SK-N-SH (cell line): Measurements from ENCODE around the gene CRAT. TPM values are rescaled to one million over a fixed set of nuclear protein-coding genes. Genes with fewer than 3 reads are reported as not detected.

ENCODE experiments used
- CTCF ChIA-PET: fragments of 300-600, 350-600 bp; formaldehyde crosslinking; extraction: SDS; loops from one replicate; lab custom pipeline; 2021; lab: Yijun Ruan, JAX
- POLR2A ChIA-PET: fragments of 350-600 bp; sonication (Branson Sonifier 250); formaldehyde crosslinking; extraction: SDS; loops from one replicate; lab custom pipeline; 2020; ENCODE audit warnings: antibody characterized with exemption, inconsistent platforms; lab: Yijun Ruan, JAX
- DNase-seq: peaks from one replicate; pipeline ENCODE4 v3.0.0; 2012
- H2AFZ ChIP-seq: fragments of 200-600 bp; sonication (generic); 2 replicates; pipeline ENCODE4 v1.8.1; 2016; ENCODE audit warnings: antibody characterized with exemption, mild to moderate bottlenecking, low read depth
- H3F3A ChIP-seq: fragments of 200-600 bp; sonication (generic); replicated peaks from 2 replicates; pipeline ENCODE3; 2016; ENCODE audit warnings: antibody characterized with exemption, mild to moderate bottlenecking; ENCODE audit not compliant: insufficient read depth
- H3K27ac ChIP-seq, 2 experiments: fragments of 200-500 bp in 1 of 2; fragments of 200-600 bp in 1 of 2; sonication (Bioruptor generic) in 1 of 2; sonication (generic), shearing (Covaris generic) in 1 of 2; 2 replicates each; pipeline versions ENCODE4 v1.5.1 to v1.6.1; 2014 to 2016; ENCODE audit warnings: low read depth in 2 of 2, inconsistent platforms in 1 of 2, low read length in 1 of 2, mild to moderate bottlenecking in 1 of 2, mixed read lengths in 1 of 2
- H3K27me3 ChIP-seq: fragments of 200-600 bp; sonication (generic), shearing (Covaris generic); 2 replicates; pipeline ENCODE4 v1.6.1; 2016; ENCODE audit warnings: mixed run types; ENCODE audit not compliant: insufficient read depth
- H3K36me3 ChIP-seq, 2 experiments: fragments of 200-500 bp in 1 of 2; fragments of 200-600 bp in 1 of 2; sonication (Bioruptor generic) in 1 of 2; sonication (generic) in 1 of 2; replicated peaks in 1 of 2; 2 replicates each; pipeline versions ENCODE3 to v1.5.1; 2014 to 2016; ENCODE audit warnings: low read length in 1 of 2, mild to moderate bottlenecking in 1 of 2; ENCODE audit not compliant: insufficient read depth in 2 of 2, control insufficient read depth in 1 of 2
- H3K4me1 ChIP-seq, 2 experiments: fragments of 200-500 bp in 1 of 2; fragments of 200-600 bp in 1 of 2; sonication (Bioruptor generic) in 1 of 2; sonication (generic), shearing (Covaris generic) in 1 of 2; 2 replicates each; pipeline versions ENCODE4 v1.5.1 to v1.6.1; 2014 to 2016; ENCODE audit warnings: low read depth in 1 of 2, low read length in 1 of 2, mixed run types in 1 of 2; ENCODE audit not compliant: insufficient read depth in 2 of 2, control insufficient read depth in 1 of 2
- H3K4me2 ChIP-seq: fragments of 200-600 bp; sonication (generic), shearing (Covaris generic); 2 replicates; pipeline ENCODE4 v1.6.1; 2017; ENCODE audit warnings: mixed run types
- H3K4me3 ChIP-seq, 2 experiments: fragments of 200-500 bp in 1 of 2; fragments of 200-600 bp in 1 of 2; sonication (Bioruptor generic) in 1 of 2; sonication (generic), shearing (Covaris generic) in 1 of 2; 2 replicates each; pipeline versions ENCODE4 v1.5.1 to v1.8.1; 2014 to 2016; ENCODE audit warnings: low read depth in 2 of 2, inconsistent platforms in 1 of 2, low read length in 1 of 2, mild to moderate bottlenecking in 1 of 2, mixed read lengths in 1 of 2, moderate library complexity in 1 of 2
- H3K79me2 ChIP-seq: fragments of 200-600 bp; sonication (generic); 2 replicates; pipeline ENCODE4 v1.8.1; 2017; ENCODE audit warnings: mild to moderate bottlenecking; ENCODE audit not compliant: insufficient read depth
- H3K9ac ChIP-seq: fragments of 200-600 bp; sonication (generic); 2 replicates; pipeline ENCODE4 v1.6.1; 2017; ENCODE audit warnings: mixed run types
- H3K9me2 ChIP-seq: fragments of 200-600 bp; sonication (generic); 2 replicates; pipeline ENCODE4 v1.6.1; 2017; ENCODE audit warnings: mixed run types
- H3K9me3 ChIP-seq: fragments of 200-600 bp; sonication (generic); 2 replicates; pipeline ENCODE4 v1.6.1; 2017; ENCODE audit warnings: mixed run types, mild to moderate bottlenecking, moderate library complexity
- H4K20me1 ChIP-seq: fragments of 200-600 bp; sonication (generic); 2 replicates; pipeline ENCODE4 v1.6.1; 2017; ENCODE audit warnings: mild to moderate bottlenecking, mixed run types; ENCODE audit not compliant: insufficient read depth
- CTCF ChIP-seq: fragments of 200-600 bp; sonication (generic); IDR thresholded peaks from 2 replicates; pipeline ENCODE4 v1.6.1; 2017; ENCODE audit warnings: antibody characterized with exemption, mild to moderate bottlenecking, moderate library complexity
- EP300 ChIP-seq, 2 experiments: IDR thresholded peaks; 2 replicates each; pipeline versions ENCODE4 v1.4.0 to v1.6.1; 2012; ENCODE audit warnings: borderline replicate concordance in 1 of 2, low read depth in 1 of 2, low read length in 1 of 2
- EZH2phosphoT487 ChIP-seq: fragments of 200-600 bp; sonication (generic); IDR thresholded peaks from 2 replicates; pipeline ENCODE4 v1.6.1; 2017; ENCODE audit warnings: low read depth, mixed run types, mild to moderate bottlenecking, antibody characterized with exemption, moderate library complexity, borderline replicate concordance
- FOSL2 ChIP-seq: IDR thresholded peaks from 2 replicates; pipeline ENCODE4 v1.4.0; 2012; ENCODE audit warnings: low read depth, mild to moderate bottlenecking, moderate library complexity, borderline replicate concordance
- FOXJ3 ChIP-seq: sonication (generic); formaldehyde crosslinking; IDR thresholded peaks from 2 replicates; pipeline ENCODE4 v1.5.1; 2020; ENCODE audit warnings: mild to moderate bottlenecking, missing genetic modification reagents
- FOXM1 ChIP-seq: IDR thresholded peaks from 2 replicates; pipeline ENCODE4 v1.4.0; 2012; ENCODE audit warnings: low read depth, mild to moderate bottlenecking
- GABPA ChIP-seq: IDR thresholded peaks from 2 replicates; pipeline ENCODE4 v1.4.0; 2012; ENCODE audit warnings: low read depth, mild to moderate bottlenecking
- GATA2 ChIP-seq: sonication (generic); formaldehyde crosslinking; IDR thresholded peaks from 2 replicates; pipeline ENCODE4 v1.5.0; 2020; ENCODE audit warnings: mild to moderate bottlenecking, missing genetic modification reagents
- IRF3 ChIP-seq: fragments of 150-350 bp; IDR thresholded peaks from 2 replicates; pipeline ENCODE4 v1.6.1; 2016; ENCODE audit warnings: mild to moderate bottlenecking, low read depth, low read length
- JUND ChIP-seq: IDR thresholded peaks from 2 replicates; pipeline ENCODE4 v1.4.0; 2012
- MEF2A ChIP-seq: IDR thresholded peaks from 2 replicates; pipeline ENCODE4 v1.4.0; 2012; ENCODE audit warnings: low read depth, borderline replicate concordance
- NFIC ChIP-seq: IDR thresholded peaks from 2 replicates; pipeline ENCODE4 v1.4.0; 2012; ENCODE audit warnings: borderline replicate concordance
- RAD21 ChIP-seq: IDR thresholded peaks from 2 replicates; pipeline ENCODE4 v1.6.1; 2012; ENCODE audit warnings: mild to moderate bottlenecking, low read length
- RCOR1 ChIP-seq: fragments of 150-350 bp; IDR thresholded peaks from 2 replicates; pipeline ENCODE4 v1.6.1; 2017; ENCODE audit warnings: antibody characterized with exemption, low read length
- RFX5 ChIP-seq: IDR thresholded peaks from 2 replicates; pipeline ENCODE4 v1.6.1; 2012; ENCODE audit warnings: mild to moderate bottlenecking, improper control_type of control experiment, low read length
- RXRA ChIP-seq: IDR thresholded peaks from 2 replicates; pipeline ENCODE4 v1.4.0; 2012; ENCODE audit warnings: low read depth, mild to moderate bottlenecking, borderline replicate concordance
- SIN3A ChIP-seq: IDR thresholded peaks from 2 replicates; pipeline ENCODE4 v1.6.1; 2012; ENCODE audit warnings: low read depth, mild to moderate bottlenecking, low read length, moderate library complexity, borderline replicate concordance
- SMC3 ChIP-seq: IDR thresholded peaks from 2 replicates; pipeline ENCODE4 v1.6.1; 2012; ENCODE audit warnings: low read depth, low read length, improper control_type of control experiment
- TAF1 ChIP-seq: IDR thresholded peaks from 2 replicates; pipeline ENCODE4 v1.6.1; 2012; ENCODE audit warnings: low read depth, mild to moderate bottlenecking, low read length, moderate library complexity, borderline replicate concordance
- TEAD4 ChIP-seq: IDR thresholded peaks from 2 replicates; pipeline ENCODE4 v1.4.0; 2012; ENCODE audit warnings: mild to moderate bottlenecking, borderline replicate concordance; ENCODE audit not compliant: insufficient read depth
- USF1 ChIP-seq: IDR thresholded peaks from 2 replicates; pipeline ENCODE4 v1.4.0; 2012; ENCODE audit warnings: low read depth, borderline replicate concordance
- ZBTB33 ChIP-seq: IDR thresholded peaks from 2 replicates; pipeline ENCODE4 v1.4.0; 2012; ENCODE audit warnings: low read depth, borderline replicate concordance
- WGBS: methylation state at CpG from one replicate; pipeline ENCODE4 v1.1.6; 2017; ENCODE audit warnings: low lambda C conversion rate; 5-methylcytosine and 5-hydroxymethylcytosine counted together
- polyA plus RNA-seq, 3 experiments: library from polyadenylated mRNA; depleted of rRNA; stranded (reverse); fragments of >200 nt; gene quantifications; 2 replicates each; pipeline ENCODE4 v1.2.3, GENCODE V29; 2012
- TF ChIP-seq, protein P1 (sequence below): IDR thresholded peaks from 2 replicates; pipeline ENCODE4 v1.6.1; 2012; ENCODE audit warnings: mild to moderate bottlenecking, low read depth, low read length, moderate library complexity
- TF ChIP-seq, protein P2 (sequence below): IDR thresholded peaks from 2 replicates; pipeline ENCODE4 v1.4.0; 2012; ENCODE audit warnings: low read depth

The CRAT gene
- polyA plus RNA-seq, 1 of the 3 experiments (the other 2 are of a cell fraction): 44.5 TPM

DNA sequence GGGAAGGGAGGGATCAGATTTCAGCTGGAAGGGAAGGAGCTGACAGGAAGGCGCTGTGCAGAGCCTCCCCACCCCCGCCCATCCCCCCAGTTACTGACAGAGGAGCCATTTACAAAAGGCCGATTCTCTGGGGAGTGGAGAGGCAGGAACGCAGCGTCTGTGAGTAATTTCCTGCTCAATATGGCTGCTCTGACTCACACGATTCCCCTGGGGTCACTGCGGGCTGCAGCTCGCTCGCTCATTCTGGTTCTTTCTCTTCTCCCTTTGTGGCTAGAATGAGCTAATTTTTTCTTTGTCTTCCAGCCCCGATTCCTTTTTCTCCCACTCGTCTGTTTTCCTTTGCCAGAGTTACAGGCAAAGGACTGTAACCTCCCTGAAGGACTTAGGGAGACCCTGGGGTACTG is 29.4 kb upstream of the CRAT start:
- peak overlapping the region; percentile 50 to 53 for H3K4me3 ChIP-seq
- H3K27ac ChIP-seq: peak overlapping the region; percentile 99 to 100
- peak; percentile 75 for DNase-seq
- H3K9ac ChIP-seq: peak overlapping the region; percentile 99
- POLR2A ChIA-PET: interaction anchor here (0.6 to 2.0 kb wide), 4 partner anchors 22 to 486 kb away, joined by 3 to 7 read pairs (median 4); partner anchors contain the start of gene NTMT1
- H2AFZ ChIP-seq: no peak overlapping the region
- peaks cover 33 to 36% of the 10 kb centered on the region in 2 experiments for H3K36me3 ChIP-seq
- peaks cover 34% of the 10 kb centered on the region for H3F3A ChIP-seq
- CTCF ChIA-PET: interaction anchor here (0.7 to 10.9 kb wide), 24 partner anchors 11 to 905 kb away, joined by 3 to 235 read pairs (median 4); partner anchors contain the start of genes C9orf50, IER5L and NTMT1
- no peaks in the 10 kb centered on the region for H3K9me2 ChIP-seq
- H3K79me2 ChIP-seq: peaks cover 43% of the 10 kb centered on the region
- 3% methylated on average over 11 of the region's 11 CpGs for WGBS
- H4K20me1 ChIP-seq: no peaks in the 10 kb centered on the region
- no peaks in the 10 kb centered on the region for H3K9me3 ChIP-seq
- H3K4me2 ChIP-seq: peak overlapping the region; percentile 95
- no peaks in the 10 kb centered on the region for H3K27me3 ChIP-seq
- peaks cover 43 to 55% of the 10 kb centered on the region in 2 experiments; a peak in 3 of 4 replicates for H3K4me1 ChIP-seq
- TF ChIP-seq SIN3A (peak; percentile 95), RFX5 (no peak), ZBTB33 (peak; percentile 78), RAD21 (peak; percentile 29), NFIC (peak; percentile 81), TEAD4 (peak; percentile 75), MEF2A (peak; percentile 98), GATA2 (no peak), IRF3 (no peak), GABPA (peak; percentile 67), EP300 (IDR thresholded peaks at IDR 0.05; ENCODE audit: borderline replicate concordance in 1 of 2, low read depth in 1 of 2, low read length in 1 of 2) (peak; percentile 61 to 96), TAF1 (peak; percentile 92), JUND (peak; percentile 92), FOXJ3 (CRISPR knock-in tag) (no peak), RXRA (peak; percentile 96; the same call in 1 of the 2 replicates), RCOR1 (no peak), FOSL2 (peak; percentile 86), CTCF (no peak), FOXM1 (peak; percentile 87), USF1 (0 out of 2 replicates have a peak, but pooled peaks have one; percentile 10), EZH2phosphoT487 (no peak), SMC3 (peak; percentile 24)
- TF ChIP-seq, protein P1, sequence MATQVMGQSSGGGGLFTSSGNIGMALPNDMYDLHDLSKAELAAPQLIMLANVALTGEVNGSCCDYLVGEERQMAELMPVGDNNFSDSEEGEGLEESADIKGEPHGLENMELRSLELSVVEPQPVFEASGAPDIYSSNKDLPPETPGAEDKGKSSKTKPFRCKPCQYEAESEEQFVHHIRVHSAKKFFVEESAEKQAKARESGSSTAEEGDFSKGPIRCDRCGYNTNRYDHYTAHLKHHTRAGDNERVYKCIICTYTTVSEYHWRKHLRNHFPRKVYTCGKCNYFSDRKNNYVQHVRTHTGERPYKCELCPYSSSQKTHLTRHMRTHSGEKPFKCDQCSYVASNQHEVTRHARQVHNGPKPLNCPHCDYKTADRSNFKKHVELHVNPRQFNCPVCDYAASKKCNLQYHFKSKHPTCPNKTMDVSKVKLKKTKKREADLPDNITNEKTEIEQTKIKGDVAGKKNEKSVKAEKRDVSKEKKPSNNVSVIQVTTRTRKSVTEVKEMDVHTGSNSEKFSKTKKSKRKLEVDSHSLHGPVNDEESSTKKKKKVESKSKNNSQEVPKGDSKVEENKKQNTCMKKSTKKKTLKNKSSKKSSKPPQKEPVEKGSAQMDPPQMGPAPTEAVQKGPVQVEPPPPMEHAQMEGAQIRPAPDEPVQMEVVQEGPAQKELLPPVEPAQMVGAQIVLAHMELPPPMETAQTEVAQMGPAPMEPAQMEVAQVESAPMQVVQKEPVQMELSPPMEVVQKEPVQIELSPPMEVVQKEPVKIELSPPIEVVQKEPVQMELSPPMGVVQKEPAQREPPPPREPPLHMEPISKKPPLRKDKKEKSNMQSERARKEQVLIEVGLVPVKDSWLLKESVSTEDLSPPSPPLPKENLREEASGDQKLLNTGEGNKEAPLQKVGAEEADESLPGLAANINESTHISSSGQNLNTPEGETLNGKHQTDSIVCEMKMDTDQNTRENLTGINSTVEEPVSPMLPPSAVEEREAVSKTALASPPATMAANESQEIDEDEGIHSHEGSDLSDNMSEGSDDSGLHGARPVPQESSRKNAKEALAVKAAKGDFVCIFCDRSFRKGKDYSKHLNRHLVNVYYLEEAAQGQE: no peak; the same call in 1 of the 2 replicates
- TF ChIP-seq, protein P2, sequence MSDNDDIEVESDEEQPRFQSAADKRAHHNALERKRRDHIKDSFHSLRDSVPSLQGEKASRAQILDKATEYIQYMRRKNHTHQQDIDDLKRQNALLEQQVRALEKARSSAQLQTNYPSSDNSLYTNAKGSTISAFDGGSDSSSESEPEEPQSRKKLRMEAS: peak; percentile 86
